SU-DHL-6 (cell line): ENCODE data around the gene COL23A1.

Experiments used
- H2AFZ ChIP-seq: fragments of 200-600 bp; sonication (generic); 2 replicates; pipeline ENCODE4 v1.6.1; 2014; ENCODE audit warnings: low read depth, mild to moderate bottlenecking, moderate library complexity, mixed read lengths, antibody characterized with exemption, low read length; ENCODE audit not compliant: severe bottlenecking
- H3F3A ChIP-seq: fragments of 200-600 bp; shearing (Covaris generic); 2 replicates; pipeline ENCODE4 v1.6.0; 2016; ENCODE audit warnings: antibody characterized with exemption, mild to moderate bottlenecking; ENCODE audit not compliant: insufficient read depth
- H3K27ac ChIP-seq: fragments of 200-600 bp; sonication (generic); 2 replicates; pipeline ENCODE4 v1.5.1; 2016; ENCODE audit warnings: low read depth, mild to moderate bottlenecking, low read length, moderate library complexity, mixed read lengths
- H3K27me3 ChIP-seq: fragments of 200-600 bp; sonication (generic), shearing (Covaris generic); 2 replicates; pipeline ENCODE4 v1.6.0; 2014; ENCODE audit warnings: mild to moderate bottlenecking, low read length
- H3K36me3 ChIP-seq: fragments of 200-600 bp; sonication (generic); 2 replicates; pipeline ENCODE4 v1.6.1; 2014; ENCODE audit warnings: mild to moderate bottlenecking, low read length, mixed read lengths
- H3K4me2 ChIP-seq: fragments of 300-600, 200-600 bp; shearing (Covaris generic), sonication (generic); 2 replicates; pipeline ENCODE4 v1.6.0; 2014; ENCODE audit warnings: low read length, low read depth, mild to moderate bottlenecking; ENCODE audit not compliant: poor library complexity, severe bottlenecking
- H3K4me3 ChIP-seq: fragments of 200-600 bp; sonication (generic); 2 replicates; pipeline ENCODE4 v1.5.1; 2014; ENCODE audit warnings: antibody characterized with exemption, low read length, mild to moderate bottlenecking, mixed read lengths; ENCODE audit not compliant: insufficient read depth, poor library complexity, severe bottlenecking
- H3K79me2 ChIP-seq: fragments of 200-600 bp; sonication (generic); 2 replicates; pipeline ENCODE4 v1.6.1; 2014; ENCODE audit warnings: mild to moderate bottlenecking, low read length, moderate library complexity; ENCODE audit not compliant: insufficient read depth
- H3K9ac ChIP-seq: fragments of 200-600 bp; sonication (generic); 2 replicates; pipeline ENCODE4 v1.7.0; 2014; ENCODE audit warnings: mild to moderate bottlenecking, low read length
- H3K9me2 ChIP-seq: fragments of 200-600 bp; sonication (generic); replicated peaks from 2 replicates; pipeline ENCODE4 v1.6.1; 2014; ENCODE audit warnings: low read length; ENCODE audit not compliant: insufficient read depth
- H3K9me3 ChIP-seq: fragments of 200-600 bp; sonication (generic); 2 replicates; pipeline ENCODE4 v1.6.1; 2014; ENCODE audit warnings: low read length, mixed read lengths; ENCODE audit not compliant: insufficient read depth
- H4K20me1 ChIP-seq: fragments of 200-600 bp; sonication (generic); 2 replicates; pipeline ENCODE4 v1.6.1; 2014; ENCODE audit warnings: low read depth, mild to moderate bottlenecking, antibody characterized with exemption, low read length, moderate library complexity, mixed read lengths
- CTCF ChIP-seq: fragments of 200-600 bp; sonication (generic); IDR thresholded peaks from one replicate; pipeline ENCODE4 v1.5.1; 2017; ENCODE audit warnings: antibody characterized with exemption, mild to moderate bottlenecking, low read length, moderate library complexity; ENCODE audit not compliant: insufficient read depth, poor library complexity, severe bottlenecking
- EZH2phosphoT487 ChIP-seq: fragments of 200-600 bp; sonication (generic), shearing (Covaris generic); conservative IDR thresholded peaks from 2 replicates; pipeline ENCODE4 v1.6.1; 2018; ENCODE audit warnings: mild to moderate bottlenecking, antibody characterized with exemption, low read length, moderate library complexity, mixed read lengths

The COL23A1 gene

GRCh38 chr5:178325311-178325678 lies 264.9 kb downstream of the COL23A1 start:
- TF ChIP-seq CTCF (no peak), EZH2phosphoT487 (no peak)
- no peaks in the 10 kb centered on the region for H3K9me3 ChIP-seq

GRCh38 chr5:178324481-178325310 lies 265.5 kb downstream of the COL23A1 start:
- H3K9ac ChIP-seq = peak overlapping the region; percentile 61
- H4K20me1 ChIP-seq = no peaks in the 10 kb centered on the region
- peak overlapping the region; percentile 43 for H3K4me3 ChIP-seq
- H3F3A ChIP-seq = peaks cover 20% of the 10 kb centered on the region
- H3K79me2 ChIP-seq = no peaks in the 10 kb centered on the region; the same call in 1 of the 2 replicates
- H3K9me2 ChIP-seq = no peaks in the 10 kb centered on the region
- H3K27me3 ChIP-seq = no peaks in the 10 kb centered on the region
- peak overlapping the region; percentile 94 for H3K27ac ChIP-seq
- peak overlapping the region; percentile 74 for H3K4me2 ChIP-seq
- H3K36me3 ChIP-seq = no peaks in the 10 kb centered on the region
- TF ChIP-seq CTCF = no peak
- no peak for TF ChIP-seq EZH2phosphoT487
- no peaks in the 10 kb centered on the region for H3K9me3 ChIP-seq
- no peak overlapping the region for H2AFZ ChIP-seq

More at GRCh38 chr5:178325311-178325678, 264.9 kb downstream of the COL23A1 start:
- H3F3A ChIP-seq = peaks cover 20% of the 10 kb centered on the region
- no peak overlapping the region for H2AFZ ChIP-seq
- H3K4me3 ChIP-seq = no peak overlapping the region
- H4K20me1 ChIP-seq = no peaks in the 10 kb centered on the region
- H3K79me2 ChIP-seq = no peaks in the 10 kb centered on the region; the same call in 1 of the 2 replicates
- H3K9ac ChIP-seq = peak overlapping the region; percentile 61; the same call in 1 of the 2 replicates
- peak overlapping the region; percentile 74 for H3K4me2 ChIP-seq
- H3K36me3 ChIP-seq = no peaks in the 10 kb centered on the region
- H3K9me2 ChIP-seq = no peaks in the 10 kb centered on the region
- no peaks in the 10 kb centered on the region for H3K27me3 ChIP-seq
- peak overlapping the region; percentile 94 for H3K27ac ChIP-seq

- Histone ChIP-seq H3K27me3 (no peaks in the 10 kb centered on the region), H3K4me3 (peak overlapping the region; percentile 43), H3K9me2 (no peaks in the 10 kb centered on the region), H3F3A (peaks cover 20% of the 10 kb centered on the region), H3K4me2 (peak overlapping the region; percentile 74), H3K9me3 (no peaks in the 10 kb centered on the region), H3K79me2 (no peaks in the 10 kb centered on the region; the same call in 1 of the 2 replicates), H3K27ac (peak overlapping the region; percentile 94), H2AFZ (no peak overlapping the region), H3K36me3 (no peaks in the 10 kb centered on the region), H4K20me1 (no peaks in the 10 kb centered on the region), H3K9ac (peak overlapping the region; percentile 61)
- TF ChIP-seq CTCF (no peak), EZH2phosphoT487 (no peak)
Observed at GRCh38 chr5:178323961-178324360, 266.2 kb downstream of the COL23A1 start.
